GM19043 (cell line): ENCODE measurements around the gene FLRT2.

ENCODE experiments used
- ATAC-seq: cut with Tn5 transposase; IDR thresholded peaks from one replicate; pipeline ENCODE4 v1.9.1; 2021; ENCODE audit warnings: low read depth; ENCODE audit not compliant: unreplicated experiment

FLRT2 gene

DNA sequence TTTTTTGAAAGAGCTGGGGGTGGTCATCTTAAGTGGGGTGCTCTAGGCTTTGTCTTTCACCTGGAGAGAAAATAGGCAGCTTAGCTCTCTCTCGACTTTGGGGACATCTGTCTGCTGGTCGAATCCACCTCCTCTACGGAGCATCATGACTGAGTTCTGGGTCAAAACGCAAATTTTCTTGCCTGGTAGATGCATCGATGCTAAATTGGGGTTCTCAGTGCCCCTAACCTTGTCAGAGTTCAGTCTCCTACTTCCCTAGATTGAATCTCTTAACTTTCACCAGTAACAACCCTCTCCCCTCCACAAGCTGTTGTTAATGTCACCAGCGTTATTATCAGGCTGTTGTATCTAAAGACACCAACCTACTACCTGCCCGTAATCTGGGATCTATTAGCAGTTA, 682 bp downstream of the FLRT2 start:
- ATAC-seq = no peak

DNA sequence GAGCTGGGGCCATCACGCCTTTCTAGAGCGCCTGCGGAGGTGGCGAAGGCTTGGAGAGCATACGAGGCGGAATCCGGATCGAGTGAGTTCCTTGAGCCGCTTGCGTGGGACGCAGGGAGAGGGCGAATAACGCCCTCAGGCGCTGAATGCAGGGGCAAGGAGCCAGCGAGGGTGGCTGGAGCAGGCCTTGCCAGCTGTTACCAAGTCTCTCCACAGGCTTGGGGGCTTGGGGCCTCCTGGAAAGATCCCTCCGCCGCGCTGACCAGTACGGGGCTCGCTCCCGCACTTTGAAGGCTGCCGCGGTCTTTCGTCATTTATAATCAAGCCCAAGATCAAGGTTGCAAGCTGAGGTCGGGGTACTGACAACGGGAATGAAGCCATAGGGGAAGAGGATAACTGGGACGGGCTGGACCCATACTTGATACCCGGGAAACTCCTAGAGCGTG, 1.2 kb downstream of the FLRT2 start:
- no peak for ATAC-seq

DNA sequence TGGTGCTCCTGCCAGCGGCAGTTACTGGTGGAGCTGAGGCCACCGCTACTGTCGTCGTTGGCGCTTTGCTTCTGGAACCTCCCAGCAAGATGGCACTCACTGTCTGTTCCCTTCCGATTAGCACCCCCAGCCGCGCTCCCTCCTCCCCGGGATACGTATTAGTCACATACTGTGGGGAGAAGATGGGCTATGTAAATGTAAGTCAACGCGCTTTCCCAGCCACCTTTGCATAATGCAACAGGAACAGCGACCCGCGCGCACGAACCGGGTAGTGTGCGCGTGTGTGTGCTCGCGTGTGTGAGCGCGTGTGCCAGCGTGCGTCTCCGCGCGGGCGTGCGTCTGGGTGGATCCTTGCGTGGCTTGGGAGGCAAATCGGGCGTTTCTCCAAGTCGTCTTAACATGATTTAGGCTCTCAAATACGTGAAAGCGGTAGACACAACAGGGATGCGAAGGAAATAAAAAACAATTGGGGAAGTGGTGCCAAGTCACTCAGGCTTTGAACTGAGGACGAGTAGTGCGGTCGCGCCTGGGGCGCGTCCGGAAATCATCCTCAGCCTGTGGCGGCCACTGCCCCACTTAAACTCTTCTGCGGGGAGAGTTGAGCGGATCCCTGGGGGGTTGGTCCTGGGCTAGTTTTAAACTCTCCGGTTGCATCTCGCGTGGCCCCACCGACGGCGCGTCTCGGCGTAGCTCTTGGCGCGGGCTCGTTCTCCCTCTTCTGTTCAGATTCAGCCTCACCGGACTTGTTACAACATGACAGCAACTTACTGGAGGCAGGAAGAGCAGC, 1.8 kb downstream of the FLRT2 start:
- ATAC-seq = no peak

DNA sequence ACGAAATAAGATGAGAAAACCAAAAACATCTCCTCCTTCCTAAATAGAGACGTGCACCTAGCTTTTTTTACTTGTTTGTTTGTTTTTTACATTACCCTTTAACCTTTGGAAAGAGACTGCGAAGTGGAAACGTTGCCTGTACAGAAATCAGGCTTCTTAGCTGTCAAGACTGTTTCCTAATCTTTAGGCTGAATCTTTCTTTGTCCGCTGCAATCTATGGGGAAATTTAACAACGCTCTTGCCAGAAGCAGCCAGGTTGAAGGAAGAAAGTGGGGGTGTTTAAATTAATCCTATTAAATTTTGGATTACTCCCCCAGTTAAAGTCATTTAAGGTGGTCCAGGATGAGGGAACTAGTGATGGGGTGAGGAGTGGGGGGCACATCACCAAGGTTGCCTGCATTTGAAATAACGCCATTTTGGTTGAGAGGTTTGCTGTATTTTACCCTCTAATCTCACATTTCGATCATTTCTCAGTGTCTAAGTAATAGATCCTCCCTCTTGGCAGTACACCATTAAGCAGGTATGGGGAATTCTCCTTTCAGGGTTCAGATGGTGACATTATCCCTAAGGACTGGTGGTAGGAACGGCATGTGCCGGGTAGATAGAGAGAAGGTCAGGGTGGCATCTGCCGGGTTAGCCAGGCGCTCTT, 2.6 kb downstream of the FLRT2 start:
- no peak for ATAC-seq

DNA sequence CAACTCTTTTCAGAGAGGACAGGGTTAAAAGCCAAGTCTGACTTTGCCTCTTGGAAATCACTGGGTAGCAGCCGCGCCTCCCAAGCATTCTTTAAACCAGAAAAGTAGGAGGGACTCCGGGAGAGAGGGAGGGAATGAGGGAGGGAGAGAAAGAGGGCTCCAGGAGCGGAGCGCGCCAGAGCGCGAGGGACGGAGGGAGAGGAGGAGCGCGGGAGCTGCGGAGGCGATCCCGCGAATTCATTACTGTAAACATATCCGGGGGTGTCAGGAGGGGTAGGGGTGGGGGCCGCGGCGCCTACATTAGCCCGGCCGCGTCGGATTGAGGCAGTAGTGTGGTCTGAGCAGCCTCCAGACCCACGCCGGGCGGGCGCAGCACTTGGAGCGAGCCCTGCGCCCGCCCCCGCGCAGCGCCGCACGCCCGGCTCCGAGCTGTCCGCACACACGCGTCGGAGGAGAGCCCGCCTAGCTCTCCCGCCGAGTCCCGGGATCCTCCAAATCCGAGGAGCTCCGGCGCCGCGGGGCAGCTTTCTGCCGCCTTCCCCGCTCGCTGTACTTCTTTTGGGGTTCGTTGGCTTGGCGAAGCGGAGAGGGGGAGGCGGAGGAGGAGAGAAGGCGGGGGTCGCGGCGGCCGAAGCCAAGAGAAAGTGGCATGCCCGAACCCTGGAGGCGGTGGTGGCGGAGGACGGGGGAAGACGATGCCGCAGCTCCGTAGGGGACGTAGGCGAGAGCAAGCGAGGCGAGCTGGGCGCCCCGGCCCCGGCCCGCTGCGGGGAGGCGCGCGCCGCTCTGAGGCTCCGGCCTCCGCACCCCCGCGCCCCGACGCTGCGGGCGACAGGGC, 3.3 kb downstream of the FLRT2 start:
- ATAC-seq = no peak

DNA sequence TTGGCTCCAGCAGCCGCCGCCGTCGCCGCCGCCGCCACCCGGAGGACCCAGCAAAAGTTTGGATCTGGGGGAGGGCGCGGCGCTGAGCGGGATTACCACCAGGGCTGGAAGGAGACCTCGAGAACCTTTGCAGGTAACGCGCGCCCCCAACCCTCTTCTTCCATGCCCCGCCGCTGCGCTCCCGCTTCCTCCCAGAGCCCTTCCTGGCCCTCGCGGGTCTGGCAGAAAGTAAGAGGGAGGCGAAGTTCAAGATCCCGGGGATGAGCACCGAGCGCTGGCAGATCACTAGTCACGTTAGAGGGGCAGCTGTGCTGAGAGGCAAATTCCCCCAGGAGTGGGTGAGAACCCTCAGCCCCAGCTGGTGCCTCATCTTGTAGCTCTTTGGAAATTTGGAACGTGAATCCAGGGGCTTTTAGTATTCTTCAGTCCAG, 3.9 kb downstream of the FLRT2 start:
- no peak for ATAC-seq

DNA sequence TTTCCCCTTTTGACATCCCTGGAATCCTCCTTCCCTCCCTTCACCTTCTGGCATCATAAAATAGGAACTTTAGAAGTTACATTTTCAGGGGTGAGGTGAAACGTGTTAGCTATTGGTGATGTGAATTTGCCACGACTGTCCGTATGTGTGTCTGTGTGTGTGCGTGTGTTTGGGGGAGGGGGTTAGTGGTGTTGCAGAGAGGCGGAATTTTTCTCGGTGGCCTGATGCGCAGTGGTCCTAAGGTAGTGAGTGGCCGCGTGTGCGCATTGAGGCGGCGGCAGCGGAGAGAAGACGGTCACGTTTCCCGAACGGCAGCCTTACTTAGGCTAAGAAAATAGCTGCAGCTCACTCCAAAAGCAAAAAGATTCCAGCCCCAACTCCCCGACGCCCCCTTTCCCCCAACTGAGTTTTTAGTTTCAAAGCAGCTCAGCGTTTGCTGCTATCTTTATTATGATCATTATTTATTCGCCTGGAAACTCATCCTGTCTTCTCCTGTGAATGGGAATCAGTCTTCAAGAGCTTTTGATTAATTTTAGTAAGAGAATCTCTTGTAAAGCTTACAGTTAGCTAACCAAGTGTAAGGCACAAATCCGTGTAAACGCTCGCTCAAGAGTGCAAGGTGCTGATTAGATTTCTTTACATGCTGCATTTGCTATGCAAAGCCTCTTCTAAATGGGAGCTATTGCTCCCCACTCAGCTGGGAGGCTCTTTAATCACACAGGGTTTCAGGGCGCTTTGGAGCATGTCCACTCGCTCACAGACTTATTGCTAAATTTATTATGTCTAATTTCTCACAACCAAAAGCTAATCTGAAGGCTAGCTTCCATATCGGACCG, 4.7 kb downstream of the FLRT2 start:
- no peak for ATAC-seq

DNA sequence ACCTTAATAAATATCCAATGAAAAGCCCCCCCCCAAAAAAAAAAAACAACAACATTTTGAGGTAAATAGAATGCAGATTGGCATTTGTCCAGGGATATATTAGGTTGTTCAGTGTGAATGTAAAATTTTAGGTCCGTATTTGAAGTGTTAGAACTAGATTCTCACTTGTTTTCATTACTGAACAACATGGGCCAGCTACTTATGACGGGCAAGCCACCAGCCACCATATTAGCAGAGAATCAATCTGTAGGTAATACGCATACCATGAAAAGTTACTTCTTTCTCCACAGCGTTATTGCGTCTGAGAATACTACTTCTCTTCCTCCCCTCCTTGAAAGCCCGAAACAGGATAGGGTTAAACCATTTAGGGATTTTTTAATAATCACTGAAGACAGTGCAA, 5.4 kb downstream of the FLRT2 start:
- ATAC-seq = no peak

DNA sequence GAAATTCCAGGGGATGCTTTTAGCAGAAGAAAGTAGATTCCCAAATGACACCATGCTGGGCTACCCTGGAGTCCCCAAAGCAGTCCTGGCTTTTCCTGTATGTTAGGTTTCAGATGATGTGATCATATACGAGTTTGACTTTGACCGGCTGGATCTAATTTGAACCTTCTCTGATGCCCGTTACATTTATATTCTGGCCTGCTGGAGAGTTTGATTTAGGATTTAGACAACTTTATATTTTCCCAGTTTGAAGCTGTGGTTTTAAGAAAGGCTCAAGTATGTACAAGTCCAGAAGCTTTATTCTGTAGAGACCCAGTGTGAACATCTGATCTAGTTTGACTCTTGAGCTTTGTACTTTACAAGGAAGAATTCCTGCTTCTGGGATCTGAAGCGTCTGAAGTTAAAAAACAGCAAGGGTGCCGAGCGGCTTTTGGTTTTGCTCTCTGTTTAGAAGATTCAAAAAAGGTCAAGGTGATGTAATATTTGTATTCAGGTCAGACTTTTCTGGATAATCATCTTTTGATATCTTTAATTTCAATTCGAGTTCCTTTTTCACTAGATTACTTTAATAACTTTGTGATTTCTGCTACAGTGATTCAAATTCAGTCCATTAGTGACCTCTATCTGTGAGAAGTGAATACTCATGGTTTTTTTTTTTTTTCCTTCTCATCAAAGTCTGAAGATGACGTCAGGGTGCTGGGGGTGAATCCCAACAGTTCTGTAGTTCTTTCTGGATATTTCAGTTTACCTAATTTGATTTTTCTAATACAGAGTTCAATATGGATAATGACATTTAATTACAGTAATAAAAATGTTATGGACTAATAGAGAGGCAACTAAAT, 6.3 kb downstream of the FLRT2 start:
- no peak for ATAC-seq

DNA sequence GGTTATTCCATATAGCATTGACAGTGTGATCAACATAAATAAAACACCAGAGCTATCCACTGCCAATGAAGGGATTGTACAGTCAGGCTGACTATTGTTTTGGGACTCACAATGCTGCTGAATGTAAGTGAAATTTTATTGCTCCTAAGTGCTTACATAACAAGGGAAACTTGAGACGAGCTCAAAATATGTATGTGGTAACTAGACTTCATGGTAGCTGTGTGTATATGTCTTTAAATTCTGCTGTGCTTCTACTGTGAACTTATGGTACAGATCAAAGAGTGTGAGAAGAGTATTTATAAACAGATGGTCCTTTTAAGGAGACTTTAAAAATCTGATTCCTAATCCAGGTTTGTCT, 6.9 kb downstream of the FLRT2 start:
- no peak for ATAC-seq

DNA sequence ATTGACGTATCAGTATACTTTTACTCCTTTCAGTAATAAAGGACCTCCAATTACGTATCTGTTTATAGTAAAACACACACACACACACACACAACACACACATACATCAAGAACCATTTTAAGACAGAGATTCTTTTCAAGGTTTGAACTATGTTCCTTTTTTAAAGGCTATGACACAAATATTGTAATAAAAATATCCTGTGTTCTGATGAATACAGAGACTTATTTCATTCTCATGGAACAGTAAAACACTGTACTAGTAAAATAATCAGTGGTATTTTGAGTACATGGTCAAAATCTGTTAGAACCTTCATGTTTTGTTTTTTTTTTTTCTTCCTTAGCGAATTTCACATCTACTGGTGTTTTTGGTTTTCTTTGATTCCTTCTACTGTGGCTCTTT, 7.6 kb downstream of the FLRT2 start:
- ATAC-seq = no peak

DNA sequence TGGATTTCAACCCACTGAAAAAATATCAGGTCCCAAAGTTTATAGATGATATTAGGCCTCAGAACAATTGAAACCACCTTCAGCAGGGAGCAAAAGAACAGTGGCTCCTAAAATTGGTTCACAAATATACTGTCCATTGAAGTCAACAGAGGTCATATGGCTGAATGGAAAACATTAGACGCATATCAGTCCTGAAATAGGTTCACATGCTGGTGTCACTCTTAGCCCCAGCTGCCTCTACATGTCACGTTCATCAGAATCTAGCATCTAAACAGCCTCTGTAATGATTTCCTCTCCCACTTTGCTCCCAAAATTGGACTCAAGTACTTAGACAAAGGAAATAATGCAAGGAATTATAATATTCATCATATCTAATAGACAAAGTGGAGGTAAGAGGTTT, 8.7 kb downstream of the FLRT2 start:
- ATAC-seq = no peak

DNA sequence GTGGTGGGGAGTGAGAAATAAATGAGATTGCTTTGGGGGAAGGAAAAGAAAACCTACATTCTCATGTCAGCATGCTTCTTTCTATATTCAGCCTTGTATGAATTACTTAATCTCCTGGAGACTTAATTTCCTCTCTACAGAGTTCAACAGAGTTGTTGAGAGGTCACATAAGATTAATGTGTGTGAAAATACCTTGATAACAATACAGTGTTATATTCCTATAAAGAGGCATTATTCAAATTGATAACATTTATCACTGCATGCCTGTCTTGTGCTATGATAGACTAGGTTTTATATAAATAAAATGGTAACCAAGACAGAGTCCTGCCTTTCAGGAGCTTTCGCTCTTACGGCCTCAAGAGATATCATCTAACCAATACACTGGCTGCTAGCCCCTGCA, 9.6 kb downstream of the FLRT2 start:
- ATAC-seq = no peak

DNA sequence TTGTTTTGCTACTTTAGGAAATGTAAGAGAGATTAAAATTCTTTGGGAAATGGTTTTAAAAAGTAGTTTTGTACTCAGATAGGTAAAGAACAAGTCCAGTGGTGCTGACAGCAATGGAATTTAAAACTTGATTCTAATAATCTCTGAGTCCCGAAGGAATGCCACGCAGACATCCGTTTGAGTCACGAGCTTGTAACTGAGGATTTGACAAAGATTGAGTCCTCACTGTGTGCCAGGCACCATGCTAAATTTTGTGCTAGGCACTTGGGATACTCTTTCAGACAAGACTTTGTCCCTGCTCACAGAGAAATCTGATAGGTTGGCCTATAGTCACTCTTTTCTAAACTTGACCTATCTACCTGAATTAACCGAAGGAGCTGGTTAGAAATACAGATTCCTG, 12.7 kb downstream of the FLRT2 start:
- ATAC-seq = no peak

DNA sequence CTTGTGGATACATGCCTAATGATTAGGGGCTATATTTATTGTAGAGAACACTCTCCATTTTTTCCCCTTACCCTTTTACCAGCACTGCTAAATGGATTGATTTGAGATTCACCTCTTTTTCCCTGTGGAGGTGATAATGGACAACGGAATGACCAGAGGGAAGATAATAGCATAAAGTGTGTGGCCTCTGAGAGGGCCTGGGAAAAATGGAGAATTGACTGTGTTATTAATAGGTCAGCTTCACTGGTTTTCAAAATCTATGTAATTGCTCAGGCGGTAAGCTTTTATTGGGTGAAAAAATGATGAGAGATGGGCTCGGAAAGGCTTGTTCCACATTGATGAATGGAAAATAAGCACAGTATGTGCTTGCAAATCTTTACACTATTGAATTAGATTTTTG, 15.8 kb downstream of the FLRT2 start:
- no peak for ATAC-seq

DNA sequence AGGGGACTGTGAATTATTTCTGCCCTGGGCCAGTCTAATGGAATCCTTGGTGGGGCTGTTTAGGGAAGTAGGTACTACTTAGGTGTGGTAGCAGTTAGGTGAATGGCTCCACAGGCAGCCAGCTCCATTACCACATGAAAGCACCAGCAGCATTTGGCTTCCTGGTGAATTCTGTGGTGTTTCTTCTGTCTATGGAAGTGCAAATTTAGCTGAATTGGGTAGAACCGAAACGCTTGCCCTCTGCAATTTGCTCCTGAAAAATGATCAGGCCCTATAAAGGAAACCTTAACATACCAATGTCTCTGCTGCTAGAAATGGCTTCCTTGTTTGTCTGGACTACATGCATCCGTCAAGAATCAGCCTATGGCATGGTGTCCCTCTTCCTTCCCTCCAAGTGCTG, 16.4 kb downstream of the FLRT2 start:
- ATAC-seq = no peak

DNA sequence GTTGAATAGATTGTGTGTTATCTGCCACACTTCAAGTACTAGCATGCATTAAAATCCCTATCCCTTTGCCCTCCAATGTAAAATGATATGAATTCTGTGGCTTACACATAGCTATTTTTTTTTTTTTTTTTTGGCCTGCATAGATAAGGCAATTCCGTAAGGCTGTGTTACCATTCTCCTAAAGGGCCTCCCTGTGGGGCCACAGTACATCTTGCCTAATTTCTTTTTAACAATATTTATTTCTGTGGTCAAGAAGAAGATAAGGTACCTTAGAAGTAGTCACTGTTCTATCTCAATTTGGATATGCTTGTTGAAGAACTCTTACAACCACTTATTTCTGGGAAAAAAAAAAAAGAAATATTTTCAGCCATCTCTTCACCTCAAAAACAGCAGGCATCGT, 19.8 kb downstream of the FLRT2 start:
- no peak for ATAC-seq

DNA sequence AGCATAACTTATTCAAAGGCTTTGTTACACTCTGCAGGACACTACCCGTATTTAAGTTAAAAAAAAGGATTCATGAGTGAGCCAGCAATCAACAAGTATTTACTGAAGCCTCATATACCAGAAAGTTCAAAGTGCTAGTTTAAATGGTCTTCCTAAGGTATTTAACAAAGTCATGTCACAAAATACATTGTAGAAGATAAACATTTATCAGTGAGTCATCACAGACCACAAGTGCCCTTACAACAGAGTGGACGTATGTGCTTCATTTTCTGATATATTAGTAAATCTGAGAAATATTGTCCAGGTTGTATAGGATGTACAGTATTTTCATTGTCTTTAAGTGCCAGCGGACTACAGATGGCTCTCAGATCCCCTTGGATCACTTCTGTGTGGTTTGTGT, 24.2 kb downstream of the FLRT2 start:
- no peak for ATAC-seq

DNA sequence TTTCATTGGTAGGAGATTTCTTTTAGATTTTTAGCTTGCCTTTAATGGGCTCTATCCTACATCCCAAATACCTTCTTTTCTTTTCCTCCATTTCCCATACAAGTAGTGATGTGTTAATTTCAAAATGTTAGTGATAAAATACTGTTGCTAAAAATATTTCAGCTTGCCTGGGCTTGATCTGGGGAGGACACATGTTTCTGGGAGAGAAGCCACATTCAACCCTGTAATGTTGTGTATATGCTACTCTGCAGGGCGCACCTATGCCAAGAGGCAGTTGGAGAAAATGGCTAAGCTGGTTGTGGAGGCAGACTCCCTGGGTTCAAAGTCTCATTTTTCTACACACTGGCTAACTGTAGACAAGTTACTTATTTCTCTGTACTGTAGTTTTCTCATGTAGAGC, 26.3 kb downstream of the FLRT2 start:
- ATAC-seq = no peak

DNA sequence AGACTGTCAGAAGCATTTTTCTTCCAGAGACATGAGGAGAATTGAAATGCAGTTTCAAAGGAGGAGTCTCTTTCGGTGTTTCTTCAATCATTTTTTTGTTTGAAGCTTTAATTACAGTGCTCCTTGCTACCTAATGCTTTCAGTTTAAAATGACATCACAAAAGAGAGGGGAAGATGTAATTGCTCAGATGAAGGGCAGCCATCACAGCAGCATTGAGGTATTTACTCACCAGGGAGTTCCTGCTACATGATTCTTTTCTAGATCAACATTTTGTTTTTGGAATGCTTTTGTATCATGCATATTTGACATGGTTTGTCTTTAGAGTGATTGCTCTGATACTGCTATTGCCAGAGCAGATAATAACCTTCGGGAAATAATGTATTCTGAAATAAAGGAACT, 28.6 kb downstream of the FLRT2 start:
- ATAC-seq = no peak
